H9 (cell line): Measurements from ENCODE around the gene CHRM4. TPM values are rescaled to one million over a fixed set of nuclear protein-coding genes. Genes with fewer than 3 reads are reported as not detected.
"Not testable (repeated sequence)": the region's sequence is repeated elsewhere in the genome, so short reads cannot be mapped to it uniquely, and the experiment has no call there.

Source experiments
- DNase-seq: peaks from one replicate; pipeline ENCODE4 v3.0.0-alpha.2; 2017
- H2AFZ ChIP-seq: one replicate; pipeline ENCODE4 v1.6.1; 2013; ENCODE audit warnings: mild to moderate bottlenecking, low read length, control low read depth, moderate library complexity
- H2AK5ac ChIP-seq: 2 replicates; pipeline ENCODE4 v1.6.1; 2013; ENCODE audit warnings: low read length, control low read depth, mixed read lengths; ENCODE audit not compliant: insufficient read length
- H2BK120ac ChIP-seq: one replicate; pipeline ENCODE4 v1.6.1; 2013; ENCODE audit warnings: low read depth, mild to moderate bottlenecking, low read length, control low read depth, inconsistent platforms; ENCODE audit not compliant: poor library complexity, severe bottlenecking
- H2BK12ac ChIP-seq: 2 replicates; pipeline ENCODE4 v1.6.1; 2013; ENCODE audit warnings: low read length, control low read depth, mixed read lengths, low read depth; ENCODE audit not compliant: insufficient read length
- H2BK15ac ChIP-seq: 2 replicates; pipeline ENCODE4 v1.6.1; 2013; ENCODE audit warnings: low read depth, low read length, control low read depth
- H2BK20ac ChIP-seq: one replicate; pipeline ENCODE4 v1.6.1; 2013; ENCODE audit warnings: low read depth, mild to moderate bottlenecking, low read length, control low read depth, inconsistent platforms; ENCODE audit not compliant: poor library complexity, severe bottlenecking
- H2BK5ac ChIP-seq: 2 replicates; pipeline ENCODE4 v1.6.1; 2013; ENCODE audit warnings: low read length, control low read depth, mixed read lengths; ENCODE audit not compliant: insufficient read length
- H3K14ac ChIP-seq: 2 replicates; pipeline ENCODE4 v1.6.1; 2013; ENCODE audit warnings: low read length, control low read depth; ENCODE audit not compliant: insufficient read depth
- H3K18ac ChIP-seq: 2 replicates; pipeline ENCODE4 v1.6.1; 2013; ENCODE audit warnings: low read depth, mild to moderate bottlenecking, mixed read lengths, low read length, control low read depth; ENCODE audit not compliant: insufficient read length
- H3K23ac ChIP-seq: 2 replicates; pipeline ENCODE4 v1.6.1; 2013; ENCODE audit warnings: low read length, control low read depth, mixed read lengths, low read depth; ENCODE audit not compliant: insufficient read length
- H3K23me2 ChIP-seq: 2 replicates; pipeline ENCODE4 v1.6.1; 2013; ENCODE audit warnings: low read depth, mild to moderate bottlenecking, mixed read lengths, low read length, control low read depth; ENCODE audit not compliant: insufficient read length, poor library complexity, severe bottlenecking
- H3K27ac ChIP-seq: 2 replicates; pipeline ENCODE4 v1.5.1; 2013; ENCODE audit warnings: low read length, control low read depth, mixed read lengths, low read depth; ENCODE audit not compliant: insufficient read length
- H3K27me3 ChIP-seq: 2 replicates; pipeline ENCODE4 v1.6.1; 2013; ENCODE audit warnings: low read length, control low read depth, inconsistent platforms; ENCODE audit not compliant: insufficient read depth
- H3K4ac ChIP-seq: 2 replicates; pipeline ENCODE4 v1.6.1; 2013; ENCODE audit warnings: low read depth, mild to moderate bottlenecking, control low read depth, inconsistent platforms, low read length, moderate library complexity
- H3K4me1 ChIP-seq: 2 replicates; pipeline ENCODE4 v1.6.1; 2013; ENCODE audit warnings: low read length, control low read depth, inconsistent platforms; ENCODE audit not compliant: insufficient read depth
- H3K4me2 ChIP-seq: 2 replicates; pipeline ENCODE4 v1.6.1; 2013; ENCODE audit warnings: low read length, control low read depth, mixed read lengths; ENCODE audit not compliant: insufficient read length, insufficient read depth
- H3K56ac ChIP-seq: 2 replicates; pipeline ENCODE4 v1.6.1; 2013; ENCODE audit warnings: low read depth, mild to moderate bottlenecking, mixed read lengths, low read length, control low read depth; ENCODE audit not compliant: insufficient read length
- H3K79me1 ChIP-seq: 2 replicates; pipeline ENCODE4 v1.6.1; 2013; ENCODE audit warnings: low read depth, mild to moderate bottlenecking, moderate library complexity, low read length, control low read depth, inconsistent platforms; ENCODE audit not compliant: insufficient read depth, poor library complexity, severe bottlenecking
- H3K79me2 ChIP-seq: 2 replicates; pipeline ENCODE4 v1.6.1; 2013; ENCODE audit warnings: low read length, control low read depth, inconsistent platforms; ENCODE audit not compliant: insufficient read depth
- H3K9ac ChIP-seq: 2 replicates; pipeline ENCODE4 v1.6.1; 2013; ENCODE audit warnings: low read length, control low read depth, mixed read lengths; ENCODE audit not compliant: insufficient read length; ENCODE audit errors: extremely low read depth
- H3K9me3 ChIP-seq: one replicate; pipeline ENCODE4 v1.6.1; 2013; ENCODE audit warnings: low read depth, low read length, inconsistent platforms; ENCODE audit not compliant: control insufficient read depth
- H3T11ph ChIP-seq: one replicate; pipeline ENCODE4 v1.6.1; 2013; ENCODE audit warnings: mild to moderate bottlenecking, low read length, control low read depth, inconsistent platforms
- H4K20me1 ChIP-seq: one replicate; pipeline ENCODE4 v1.6.1; 2013; ENCODE audit not compliant: control insufficient read depth, insufficient read length, insufficient read depth
- H4K5ac ChIP-seq: 2 replicates; pipeline ENCODE4 v1.6.1; 2013; ENCODE audit warnings: low read depth, mild to moderate bottlenecking, mixed read lengths, low read length, control low read depth; ENCODE audit not compliant: insufficient read length
- H4K8ac ChIP-seq: replicated peaks from 2 replicates; pipeline ENCODE4 v1.6.1; 2013; ENCODE audit warnings: low read length, control low read depth, mixed read lengths, low read depth; ENCODE audit not compliant: insufficient read length
- H4K91ac ChIP-seq: 2 replicates; pipeline ENCODE4 v1.6.1; 2013; ENCODE audit warnings: low read depth, mild to moderate bottlenecking, moderate library complexity, mixed read lengths, low read length, control low read depth; ENCODE audit not compliant: insufficient read length
- H3K27ac Mint-ChIP-seq, 3 experiments: 2 replicates in 2 of 3; 3 replicates in 1 of 3; pipeline ENCODE4 v1.8.0; 2020 to 2021; ENCODE audit warnings: mixed read lengths in 3 of 3, mild to moderate bottlenecking in 1 of 3, moderate library complexity in 1 of 3
- H3K27me3 Mint-ChIP-seq: 2 replicates; pipeline ENCODE4 v1.8.0; 2021; ENCODE audit warnings: low read depth, mild to moderate bottlenecking, moderate library complexity, mixed read lengths
- H3K36me3 Mint-ChIP-seq, 3 experiments: 2 replicates in 2 of 3; 3 replicates in 1 of 3; pipeline ENCODE4 v1.8.0; 2020 to 2021; ENCODE audit warnings: low read depth in 3 of 3, mixed read lengths in 3 of 3; ENCODE audit not compliant: insufficient read depth in 1 of 3
- H3K4me1 Mint-ChIP-seq, 2 experiments: 2 replicates each; pipeline ENCODE4 v1.8.0; 2020; ENCODE audit warnings: mixed read lengths in 2 of 2
- H3K4me3 Mint-ChIP-seq, 2 experiments: 2 replicates in 1 of 2; 3 replicates in 1 of 2; pipeline ENCODE4 v1.8.0; 2020 to 2021; ENCODE audit warnings: mild to moderate bottlenecking in 2 of 2, mixed read lengths in 2 of 2, moderate library complexity in 1 of 2
- H3K9me3 Mint-ChIP-seq, 2 experiments: 2 replicates in 1 of 2; 3 replicates in 1 of 2; pipeline ENCODE4 v1.8.0; 2020; ENCODE audit warnings: mild to moderate bottlenecking in 2 of 2, mixed read lengths in 2 of 2, moderate library complexity in 1 of 2
- CTCF ChIP-seq: fragments of 200-600 bp; sonication (generic); conservative IDR thresholded peaks from 3 replicates; pipeline ENCODE4 v1.8.0; 2021; ENCODE audit warnings: antibody characterized with exemption, mild to moderate bottlenecking
- WGBS: extraction: QIAGEN DNeasy Blood & Tissue Kit; methylation state at CpG from one replicate; pipeline ENCODE4 v1.1.7; 2013; ENCODE audit warnings: missing lambda C conversion rate, low lambda C conversion rate, mixed read lengths; ENCODE audit not compliant: insufficient read length; ENCODE audit errors: extremely low coverage; 5-methylcytosine and 5-hydroxymethylcytosine counted together
- total RNA-seq: library from RNA; stranded (reverse); gene quantifications from 2 replicates; pipeline ENCODE4 v1.2.1, GENCODE V29; 2021

The CHRM4 gene
- total RNA-seq, 1 experiment from 2014 or later, result 1.0 TPM

GRCh38 chr11:46373787-46374740 is 17.5 kb downstream of the CHRM4 start:
- Histone ChIP-seq H4K91ac (no peak overlapping the region), H3K9ac (no peak overlapping the region), H3K23me2 (no peaks in the 10 kb centered on the region), H2AK5ac (no peak overlapping the region), H3K14ac (no peak overlapping the region), H4K5ac (no peak overlapping the region), H3K18ac (no peak overlapping the region), H2BK15ac (no peak overlapping the region), H3K27ac (no peak overlapping the region), H4K20me1 (no peaks in the 10 kb centered on the region), H2BK120ac (no peak overlapping the region), H3T11ph (no peak overlapping the region), H2AFZ (no peak overlapping the region), H4K8ac (no peak overlapping the region), H3K79me1 (no peaks in the 10 kb centered on the region), H2BK12ac (no peak overlapping the region), H3K23ac (no peak overlapping the region), H3K27me3 (no peaks in the 10 kb centered on the region), H2BK5ac (no peak overlapping the region), H2BK20ac (no peak overlapping the region), H3K4me1 (peaks cover 3% of the 10 kb centered on the region; the same call in 1 of the 2 replicates), H3K4me2 (no peak overlapping the region), H3K4ac (no peak overlapping the region), H3K79me2 (no peaks in the 10 kb centered on the region), H3K56ac (no peak overlapping the region), H3K9me3 (no peaks in the 10 kb centered on the region)
- no CpG with 5 or more reads among the region's 30 CpGs for WGBS
- TF ChIP-seq CTCF, result no peak
- no peak overlapping the region for H3K4me3 Mint-ChIP-seq
- no peaks in the 10 kb centered on the region for H3K27me3 Mint-ChIP-seq
- H3K27ac Mint-ChIP-seq, result peak overlapping the region in 1 of 3 experiments; percentile 27; a peak in 1 of 7 replicates
- H3K36me3 Mint-ChIP-seq, result peaks cover 17 to 58% (median 57%) of the 10 kb centered on the region in 3 experiments; a peak in 6 of 7 replicates
- H3K4me1 Mint-ChIP-seq, result peaks cover 10 to 13% of the 10 kb centered on the region in 2 experiments
- no peak for DNase-seq
- no peaks in the 10 kb centered on the region; a peak in 1 of 5 replicates for H3K9me3 Mint-ChIP-seq

- H2AK5ac ChIP-seq, H3K27me3 ChIP-seq, H3K14ac ChIP-seq, H4K91ac ChIP-seq, H3K4me2 ChIP-seq, H3K27me3 Mint-ChIP-seq, H4K5ac ChIP-seq, H3K9ac ChIP-seq, H3K79me2 ChIP-seq, H3K56ac ChIP-seq, H2BK5ac ChIP-seq, H3K23ac ChIP-seq, H4K8ac ChIP-seq, H3K9me3 ChIP-seq, H3K27ac ChIP-seq, H2BK12ac ChIP-seq, H2BK120ac ChIP-seq, H3K4ac ChIP-seq, H4K20me1 ChIP-seq, H2AFZ ChIP-seq, H2BK20ac ChIP-seq, H3K18ac ChIP-seq, H3K23me2 ChIP-seq, H3K4me3 Mint-ChIP-seq, H2BK15ac ChIP-seq, DNase-seq, H3K4me1 ChIP-seq, H3K9me3 Mint-ChIP-seq, H3T11ph ChIP-seq, H3K79me1 ChIP-seq: not testable (repeated sequence)
- H3K27ac Mint-ChIP-seq, result peak overlapping the region in 1 of 3 experiments; percentile 58; a peak in 2 of 7 replicates
- no CpG with 5 or more reads among the region's 15 CpGs for WGBS
- peaks cover 9 to 10% of the 10 kb centered on the region in 2 experiments for H3K4me1 Mint-ChIP-seq
- H3K36me3 Mint-ChIP-seq, result peaks cover 18 to 62% (median 56%) of the 10 kb centered on the region in 3 experiments; a peak in 6 of 7 replicates
These were observed 19.1 kb downstream of the CHRM4 start for GRCh38 chr11:46372501-46372900.
